ENCODE results near the gene COL23A1.

DNA sequence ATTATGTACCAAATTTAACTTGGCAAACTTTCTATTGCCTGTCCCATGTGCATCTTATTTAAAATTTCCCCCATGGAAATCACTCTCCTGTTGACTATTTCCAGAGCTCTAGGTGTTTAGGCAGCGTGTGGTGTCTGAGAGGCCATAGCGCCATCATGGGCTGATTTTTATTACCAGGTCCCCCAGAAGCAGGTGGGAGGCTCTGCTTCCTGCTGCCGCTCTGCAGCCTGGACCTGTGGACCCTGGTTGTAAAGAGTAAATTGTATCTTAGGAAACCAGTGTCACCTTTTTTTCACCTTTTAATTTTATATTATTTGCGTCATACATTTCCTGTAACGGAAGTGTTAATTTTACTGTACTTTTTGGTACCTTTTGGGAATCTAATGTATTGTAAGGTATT is 379.5 kb downstream of the COL23A1 start:
- TF ChIP-seq GATA3 (IDR thresholded peaks at IDR 0.05; ENCODE audit: borderline replicate concordance), result no peak
- TF ChIP-seq CHD4 (IDR thresholded peaks at IDR 0.05; ENCODE audit: borderline replicate concordance), result no peak
- TF ChIP-seq, protein P1, sequence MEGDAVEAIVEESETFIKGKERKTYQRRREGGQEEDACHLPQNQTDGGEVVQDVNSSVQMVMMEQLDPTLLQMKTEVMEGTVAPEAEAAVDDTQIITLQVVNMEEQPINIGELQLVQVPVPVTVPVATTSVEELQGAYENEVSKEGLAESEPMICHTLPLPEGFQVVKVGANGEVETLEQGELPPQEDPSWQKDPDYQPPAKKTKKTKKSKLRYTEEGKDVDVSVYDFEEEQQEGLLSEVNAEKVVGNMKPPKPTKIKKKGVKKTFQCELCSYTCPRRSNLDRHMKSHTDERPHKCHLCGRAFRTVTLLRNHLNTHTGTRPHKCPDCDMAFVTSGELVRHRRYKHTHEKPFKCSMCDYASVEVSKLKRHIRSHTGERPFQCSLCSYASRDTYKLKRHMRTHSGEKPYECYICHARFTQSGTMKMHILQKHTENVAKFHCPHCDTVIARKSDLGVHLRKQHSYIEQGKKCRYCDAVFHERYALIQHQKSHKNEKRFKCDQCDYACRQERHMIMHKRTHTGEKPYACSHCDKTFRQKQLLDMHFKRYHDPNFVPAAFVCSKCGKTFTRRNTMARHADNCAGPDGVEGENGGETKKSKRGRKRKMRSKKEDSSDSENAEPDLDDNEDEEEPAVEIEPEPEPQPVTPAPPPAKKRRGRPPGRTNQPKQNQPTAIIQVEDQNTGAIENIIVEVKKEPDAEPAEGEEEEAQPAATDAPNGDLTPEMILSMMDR (IDR thresholded peaks at IDR 0.05), result no peak
- TF ChIP-seq, protein P2, sequence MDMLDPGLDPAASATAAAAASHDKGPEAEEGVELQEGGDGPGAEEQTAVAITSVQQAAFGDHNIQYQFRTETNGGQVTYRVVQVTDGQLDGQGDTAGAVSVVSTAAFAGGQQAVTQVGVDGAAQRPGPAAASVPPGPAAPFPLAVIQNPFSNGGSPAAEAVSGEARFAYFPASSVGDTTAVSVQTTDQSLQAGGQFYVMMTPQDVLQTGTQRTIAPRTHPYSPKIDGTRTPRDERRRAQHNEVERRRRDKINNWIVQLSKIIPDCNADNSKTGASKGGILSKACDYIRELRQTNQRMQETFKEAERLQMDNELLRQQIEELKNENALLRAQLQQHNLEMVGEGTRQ (IDR thresholded peaks at IDR 0.05), result no peak
- no peak for TF ChIP-seq EP300 (IDR thresholded peaks at IDR 0.05)
- no peak for TF ChIP-seq BHLHE40 (IDR thresholded peaks at IDR 0.05; ENCODE audit: low read depth, low read length)
- TF ChIP-seq RAD21 (conservative IDR thresholded peaks at IDR 0.05 in 1 of 2, IDR thresholded peaks at IDR 0.05 in 1 of 2), result no peak
- TF ChIP-seq, protein P3, sequence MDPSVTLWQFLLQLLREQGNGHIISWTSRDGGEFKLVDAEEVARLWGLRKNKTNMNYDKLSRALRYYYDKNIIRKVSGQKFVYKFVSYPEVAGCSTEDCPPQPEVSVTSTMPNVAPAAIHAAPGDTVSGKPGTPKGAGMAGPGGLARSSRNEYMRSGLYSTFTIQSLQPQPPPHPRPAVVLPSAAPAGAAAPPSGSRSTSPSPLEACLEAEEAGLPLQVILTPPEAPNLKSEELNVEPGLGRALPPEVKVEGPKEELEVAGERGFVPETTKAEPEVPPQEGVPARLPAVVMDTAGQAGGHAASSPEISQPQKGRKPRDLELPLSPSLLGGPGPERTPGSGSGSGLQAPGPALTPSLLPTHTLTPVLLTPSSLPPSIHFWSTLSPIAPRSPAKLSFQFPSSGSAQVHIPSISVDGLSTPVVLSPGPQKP (IDR thresholded peaks at IDR 0.05; ENCODE audit: low read depth, low read length), result no peak

Data from A549 (cell line).